PFSK-1 (cell line): ENCODE measurements around the gene GLI2.

ENCODE experiments used
- POLR2AphosphoS5 ChIP-seq: IDR thresholded peaks from 2 replicates; pipeline ENCODE4 v1.6.1; 2012; ENCODE audit warnings: low read depth, mild to moderate bottlenecking, control low read depth, low read length, moderate library complexity
- TAF1 ChIP-seq: IDR thresholded peaks from 2 replicates; pipeline ENCODE4 v1.6.1; 2012; ENCODE audit warnings: low read length, control low read depth, borderline replicate concordance; ENCODE audit not compliant: insufficient read depth

DNA sequence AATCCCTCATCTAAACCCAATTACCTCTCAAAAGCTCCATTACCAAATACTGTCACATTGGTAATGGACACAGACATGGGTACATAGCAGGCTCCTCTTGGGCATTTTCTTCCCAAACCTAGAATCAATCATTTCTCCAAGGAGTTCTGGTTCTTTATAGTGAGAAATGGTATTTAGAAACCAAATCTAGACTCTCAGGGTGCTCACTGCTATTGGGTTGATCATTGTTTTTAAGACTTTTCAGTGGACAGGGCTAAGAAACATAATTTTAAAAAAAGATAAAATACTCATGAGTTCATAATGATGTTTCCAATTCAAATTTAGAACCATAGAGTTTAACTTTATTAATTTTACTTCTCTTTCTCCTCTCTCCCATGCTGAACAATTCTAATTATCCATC lies 9.4 kb upstream of the GLI2 start:
- TF ChIP-seq POLR2AphosphoS5, result no peak
- TF ChIP-seq TAF1, result no peak
